ENCODE data around the gene PLEKHM2. TPM values are rescaled to one million over a fixed set of nuclear protein-coding genes. Genes with fewer than 3 reads are reported as not detected.

The PLEKHM2 gene
- total RNA-seq, 2 experiments from 2014 or later, result 48.2 to 50.1 TPM

DNA sequence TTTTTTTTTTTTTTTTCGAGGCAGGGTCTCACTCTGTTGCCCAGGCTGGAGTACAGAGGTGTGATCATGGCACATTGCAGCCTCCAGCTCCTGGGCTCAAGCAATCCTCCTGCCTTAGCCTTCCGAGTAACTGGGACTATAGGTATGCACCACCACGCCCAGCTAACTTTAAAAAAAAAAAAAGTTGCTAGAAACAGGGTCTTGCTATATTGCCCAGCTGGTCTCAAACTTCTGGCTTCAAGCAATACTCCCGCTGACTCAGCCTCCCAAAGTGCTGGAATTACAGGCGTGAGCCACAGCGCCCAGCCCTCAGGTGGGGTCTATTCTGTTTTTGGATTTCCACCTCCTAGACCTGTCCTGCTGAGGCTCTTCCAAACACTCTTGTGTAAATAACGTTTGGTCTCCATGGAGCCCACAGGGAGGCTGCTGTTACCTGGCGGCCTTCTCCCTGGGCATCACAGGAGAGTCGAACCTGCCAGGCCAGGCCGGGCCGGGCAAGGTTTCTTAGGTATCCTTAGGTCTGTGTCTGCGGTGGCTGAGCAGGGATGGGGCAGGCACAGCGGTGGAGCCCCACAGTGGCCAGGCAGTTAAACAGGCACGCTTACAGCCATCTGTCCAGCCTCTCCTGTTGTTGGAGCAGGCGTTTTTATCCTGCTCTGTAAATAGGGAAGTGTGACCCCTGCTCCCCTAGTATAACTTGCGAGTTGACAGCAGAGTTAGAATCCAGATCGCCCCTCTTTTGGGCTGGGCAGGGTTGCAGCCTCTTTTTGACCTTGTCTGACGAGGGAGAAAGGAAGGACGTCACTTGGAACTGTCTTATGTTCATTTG is 18.8 kb downstream of the PLEKHM2 start:
- Mint-ChIP-seq H3K4me1 (peaks cover 9% of the 10 kb centered on the region), H3K4me3 (no peak overlapping the region), H3K36me3 (ENCODE audit: low read depth) (peaks cover 15% of the 10 kb centered on the region), H3K27me3 (no peaks in the 10 kb centered on the region), H3K27ac (no peak overlapping the region), H3K9me3 (ENCODE audit: low read depth) (no peaks in the 10 kb centered on the region)
- no peak for ATAC-seq
- POLR2A ChIA-PET, result no interaction called here
- DNase-seq, result no peak
- CTCF ChIA-PET, result no interaction called here
- intact Hi-C loops (cut with DNase I, micrococcal nuclease), result no loop called here

DNA sequence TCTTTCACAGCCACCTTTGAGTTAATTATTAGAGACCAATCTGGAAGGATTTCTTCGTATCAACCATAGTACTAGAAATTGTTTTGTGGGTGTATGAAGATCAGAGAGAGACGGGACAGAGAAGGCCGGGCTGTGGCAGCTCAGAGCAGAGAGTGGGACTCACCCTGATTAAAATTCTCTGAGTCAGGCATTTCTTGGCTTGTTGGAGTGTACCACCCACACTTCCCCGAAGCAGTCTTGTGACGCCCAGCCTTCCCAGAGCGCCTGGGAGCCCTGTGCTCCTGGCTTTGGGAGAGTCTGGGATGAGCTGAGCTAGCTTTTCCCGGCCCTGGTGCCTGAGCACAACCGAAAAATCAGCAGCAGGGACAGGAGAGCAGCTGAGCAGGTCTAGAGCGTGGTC is 19.4 kb downstream of the PLEKHM2 start:
- Mint-ChIP-seq H3K9me3 (ENCODE audit: low read depth) (no peaks in the 10 kb centered on the region), H3K27me3 (no peaks in the 10 kb centered on the region), H3K4me3 (no peak overlapping the region), H3K27ac (no peak overlapping the region), H3K4me1 (peaks cover 7% of the 10 kb centered on the region), H3K36me3 (ENCODE audit: low read depth) (peaks cover 15% of the 10 kb centered on the region)
- ChIA-PET POLR2A (no interaction called here), CTCF (interaction anchor here (0.6 kb wide), 1 partner anchor 110 kb away, joined by 3 read pairs; no protein-coding TSS in a partner anchor)
- DNase-seq (no peak), ATAC-seq (no peak)
- intact Hi-C loops (cut with DNase I, micrococcal nuclease), result no loop called here

DNA sequence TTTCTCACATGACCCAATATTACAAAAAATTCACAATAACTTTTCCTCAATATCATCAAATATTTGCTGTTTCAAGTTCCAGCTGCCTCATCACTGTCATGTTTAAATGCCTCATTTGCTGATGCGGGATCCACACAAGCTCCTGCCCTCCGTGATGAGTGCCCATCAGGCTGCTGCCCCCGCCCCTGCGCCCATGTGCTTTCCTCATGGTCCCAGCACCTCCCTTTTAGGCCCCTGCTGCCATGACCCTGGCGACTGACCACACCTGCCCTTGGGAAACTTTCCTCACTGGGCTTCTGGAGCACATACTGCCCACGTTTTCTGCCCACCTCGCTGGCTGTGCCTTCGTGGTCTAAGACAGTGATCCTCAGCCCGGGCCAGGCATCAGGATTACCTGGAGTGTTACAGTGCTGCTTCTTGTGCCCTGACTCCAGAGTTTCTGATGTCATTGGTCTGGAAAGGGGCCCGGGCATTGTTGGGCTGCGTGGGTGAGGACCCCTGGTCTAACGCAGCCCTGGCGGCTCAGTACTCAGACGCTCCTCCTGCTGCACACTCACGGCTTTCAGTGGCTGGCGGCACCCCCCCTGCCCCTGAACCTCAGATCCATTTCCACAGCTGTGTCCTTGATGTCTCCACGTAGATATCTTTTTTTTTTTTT is 20.5 kb downstream of the PLEKHM2 start:
- Mint-ChIP-seq H3K4me3 (no peak overlapping the region), H3K27ac (no peak overlapping the region), H3K9me3 (ENCODE audit: low read depth) (no peaks in the 10 kb centered on the region), H3K27me3 (no peaks in the 10 kb centered on the region), H3K36me3 (ENCODE audit: low read depth) (peaks cover 12% of the 10 kb centered on the region), H3K4me1 (peaks cover 7% of the 10 kb centered on the region)
- ATAC-seq, result no peak
- CTCF ChIA-PET, result interaction anchor here (1.1 kb wide), 1 partner anchor 20 kb away, joined by 3 read pairs; no protein-coding TSS in a partner anchor
- POLR2A ChIA-PET, result interaction anchor here (0.6 kb wide), 1 partner anchor 14 kb away, joined by 4 read pairs; no protein-coding TSS in a partner anchor
- intact Hi-C loops (cut with DNase I, micrococcal nuclease), result no loop called here
- no peak for DNase-seq

DNA sequence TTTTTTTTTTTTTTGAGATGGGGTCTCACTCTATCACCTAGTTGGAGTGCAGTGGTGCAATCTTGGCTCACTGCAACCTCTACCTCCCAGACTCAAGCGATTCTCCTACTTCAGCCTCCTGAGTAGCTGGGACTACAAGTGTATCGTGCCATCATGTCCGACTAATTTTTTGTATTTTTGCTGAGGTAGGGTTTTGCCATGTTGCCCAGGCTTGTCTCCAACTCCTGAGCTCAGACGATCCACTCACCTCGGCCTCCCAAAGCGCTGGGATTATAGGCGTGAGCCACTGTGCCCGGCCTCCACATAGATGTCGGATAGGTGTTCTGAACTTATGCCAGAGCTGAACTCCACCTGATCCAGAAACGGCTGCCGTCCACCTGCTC is 21.1 kb downstream of the PLEKHM2 start:
- ChIA-PET POLR2A (interaction anchor here (0.6 kb wide), 1 partner anchor 14 kb away, joined by 4 read pairs; no protein-coding TSS in a partner anchor), CTCF (interaction anchor here (1.1 kb wide), 1 partner anchor 20 kb away, joined by 3 read pairs; no protein-coding TSS in a partner anchor)
- Mint-ChIP-seq H3K36me3 (ENCODE audit: low read depth) (peaks cover 12% of the 10 kb centered on the region), H3K27ac (no peak overlapping the region), H3K4me3 (no peak overlapping the region), H3K9me3 (ENCODE audit: low read depth) (no peaks in the 10 kb centered on the region), H3K4me1 (peaks cover 7% of the 10 kb centered on the region), H3K27me3 (no peaks in the 10 kb centered on the region)
- no peak for ATAC-seq
- DNase-seq, result no peak
- intact Hi-C loops (cut with DNase I, micrococcal nuclease), result no loop called here

DNA sequence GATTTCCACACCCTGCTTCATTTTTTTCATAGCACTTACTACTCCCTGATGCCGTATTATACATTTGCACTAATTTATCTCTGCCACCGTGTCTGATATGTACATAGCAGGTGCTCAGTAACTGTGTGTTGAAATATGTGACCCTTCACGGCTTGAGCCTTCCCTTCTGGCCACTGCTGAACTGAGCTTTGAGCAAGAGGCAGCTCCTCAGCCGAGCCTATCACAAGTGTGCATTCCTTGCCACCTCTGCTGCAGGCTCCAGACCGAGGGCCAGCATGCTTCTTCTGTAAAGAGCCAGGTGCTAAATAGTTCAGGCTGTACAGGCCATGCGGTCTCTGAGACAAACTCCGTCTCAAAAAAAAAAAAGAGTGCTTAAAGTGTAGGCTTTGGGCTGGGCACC is 22.6 kb downstream of the PLEKHM2 start:
- H3K4me3 Mint-ChIP-seq, result no peak overlapping the region
- H3K9me3 Mint-ChIP-seq (ENCODE audit: low read depth), result no peaks in the 10 kb centered on the region
- intact Hi-C loops (cut with DNase I, micrococcal nuclease), result no loop called here
- peaks cover 10% of the 10 kb centered on the region for H3K36me3 Mint-ChIP-seq (ENCODE audit: low read depth)
- no peaks in the 10 kb centered on the region for H3K27me3 Mint-ChIP-seq
- no peak for ATAC-seq
- peaks cover 9% of the 10 kb centered on the region for H3K4me1 Mint-ChIP-seq
- H3K27ac Mint-ChIP-seq, result no peak overlapping the region
- ChIA-PET CTCF (no interaction called here), POLR2A (no interaction called here)
- DNase-seq, result no peak

DNA sequence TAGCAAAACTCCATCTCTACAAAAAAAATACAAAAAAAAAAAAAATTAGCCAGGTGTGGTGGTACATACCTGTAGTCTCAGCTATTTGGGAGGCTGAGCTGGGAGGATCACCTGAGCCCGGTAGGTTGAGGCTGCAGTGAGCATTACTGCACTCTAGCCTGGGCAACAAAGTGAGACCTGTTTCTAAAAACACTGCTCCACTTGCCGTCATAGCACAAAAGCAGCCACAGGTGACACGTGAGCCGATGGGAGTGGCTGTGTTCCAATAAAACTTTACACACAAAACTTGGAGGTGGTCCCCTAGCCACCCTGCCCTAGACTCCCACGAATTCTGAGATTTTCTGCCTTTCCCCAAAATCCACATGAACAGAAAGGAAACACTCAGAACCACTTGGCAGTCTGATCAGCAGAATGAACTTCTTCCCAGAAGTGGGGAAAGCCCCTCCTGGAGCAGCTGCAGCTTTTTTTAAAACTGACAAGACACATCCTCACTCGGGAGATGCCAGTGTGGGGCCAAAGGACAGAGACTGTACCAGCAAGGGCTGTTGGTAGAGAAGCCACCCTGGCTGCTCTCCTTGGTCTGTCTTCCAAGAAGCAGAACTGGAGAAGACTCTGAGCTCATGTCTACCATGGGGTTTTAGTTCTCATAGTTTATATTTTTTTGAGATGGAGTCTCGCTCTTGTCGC is 23.3 kb downstream of the PLEKHM2 start:
- ChIA-PET POLR2A (no interaction called here), CTCF (interaction anchor here (1.1 kb wide), 1 partner anchor 42 kb away, joined by 4 read pairs; no protein-coding TSS in a partner anchor)
- H3K27me3 Mint-ChIP-seq, result no peaks in the 10 kb centered on the region
- intact Hi-C loops (cut with DNase I, micrococcal nuclease), result no loop called here
- peaks cover 9% of the 10 kb centered on the region for H3K36me3 Mint-ChIP-seq (ENCODE audit: low read depth)
- DNase-seq (no peak), ATAC-seq (no peak)
- no peak overlapping the region for H3K4me3 Mint-ChIP-seq
- peaks cover 9% of the 10 kb centered on the region for H3K4me1 Mint-ChIP-seq
- no peak overlapping the region for H3K27ac Mint-ChIP-seq
- H3K9me3 Mint-ChIP-seq (ENCODE audit: low read depth), result no peaks in the 10 kb centered on the region

DNA sequence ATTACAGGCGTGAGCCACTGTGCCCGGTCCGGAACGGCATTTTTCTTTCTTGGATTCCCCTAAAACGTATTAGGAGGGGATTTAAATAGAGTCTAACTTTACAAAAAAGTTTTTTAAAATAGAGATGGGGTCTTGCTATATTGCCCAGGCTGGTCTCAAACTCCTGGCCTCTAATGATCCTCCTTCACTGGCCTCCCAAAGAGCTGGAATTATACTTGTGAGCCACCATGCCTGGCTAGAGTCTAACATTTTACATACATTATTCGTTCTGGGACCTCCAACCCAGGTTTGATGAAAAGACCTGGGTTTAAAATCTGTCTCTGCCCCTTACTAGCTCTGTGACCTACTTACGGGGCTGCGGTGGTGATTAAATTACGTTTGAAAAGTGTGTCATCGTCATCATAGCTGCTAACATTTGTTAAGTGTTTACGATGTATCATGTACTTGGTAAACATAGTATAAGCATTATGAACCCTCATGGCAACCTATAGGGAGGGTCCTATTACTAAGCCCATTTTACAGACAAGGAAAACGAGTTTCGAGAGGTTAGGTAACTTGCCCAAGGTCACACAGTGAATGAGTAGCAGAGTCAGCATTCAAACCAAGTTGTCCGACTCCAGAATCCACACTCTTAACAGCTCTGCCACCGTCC is 24.5 kb downstream of the PLEKHM2 start:
- H3K36me3 Mint-ChIP-seq (ENCODE audit: low read depth), result peaks cover 9% of the 10 kb centered on the region
- H3K4me3 Mint-ChIP-seq, result no peak overlapping the region
- intact Hi-C loops (cut with DNase I, micrococcal nuclease), result no loop called here
- H3K27ac Mint-ChIP-seq, result no peak overlapping the region
- CTCF ChIA-PET, result interaction anchor here (0.6 to 1.0 kb wide), 2 partner anchors 9 to 112 kb away, joined by 3 read pairs; no protein-coding TSS in a partner anchor
- no peaks in the 10 kb centered on the region for H3K27me3 Mint-ChIP-seq
- peaks cover 5% of the 10 kb centered on the region for H3K4me1 Mint-ChIP-seq
- POLR2A ChIA-PET, result no interaction called here
- ATAC-seq (no peak), DNase-seq (no peak)
- H3K9me3 Mint-ChIP-seq (ENCODE audit: low read depth), result no peaks in the 10 kb centered on the region

DNA sequence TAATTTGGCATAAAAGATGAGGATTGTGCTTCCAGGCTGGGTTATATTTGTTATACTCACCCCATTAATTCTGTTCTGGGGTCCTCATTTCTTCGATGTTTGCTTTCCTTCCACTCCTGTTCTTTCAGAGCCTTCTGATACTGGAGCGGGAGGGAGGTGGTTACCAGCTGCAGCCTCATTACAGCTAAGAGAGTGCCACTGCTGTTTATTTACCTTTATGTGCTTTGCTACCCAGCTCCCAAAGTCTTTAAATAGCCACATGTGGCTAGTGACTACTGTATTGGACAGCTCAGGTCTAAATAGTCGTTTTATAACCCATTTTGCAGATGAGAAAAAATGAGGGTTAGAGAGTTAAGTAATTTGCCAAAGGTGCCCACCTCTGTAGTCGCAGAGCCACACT is 25.1 kb downstream of the PLEKHM2 start:
- CTCF ChIA-PET, result interaction anchor here (0.5 to 1.0 kb wide), 3 partner anchors 9 to 328 kb away, joined by 3 read pairs; no protein-coding TSS in a partner anchor

DNA sequence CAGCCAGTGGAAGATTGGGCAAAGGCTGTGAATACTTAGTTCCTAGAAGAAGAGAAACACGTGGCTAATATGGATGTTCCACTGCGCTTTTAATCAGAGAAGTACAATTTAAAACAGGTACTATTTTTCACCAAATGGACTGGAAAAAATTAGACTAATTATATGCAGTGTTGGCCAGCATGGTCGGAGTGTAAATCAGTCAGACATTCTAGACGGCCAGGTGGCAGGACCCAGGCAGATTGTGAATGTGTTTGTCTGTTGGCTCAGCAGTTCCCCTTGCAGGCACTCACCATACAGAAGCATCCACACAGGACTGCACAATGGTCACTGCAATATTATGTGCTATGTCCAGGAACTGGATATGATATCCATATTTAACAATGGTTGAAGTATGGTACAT is 28.0 kb downstream of the PLEKHM2 start:
- Mint-ChIP-seq H3K27me3 (no peaks in the 10 kb centered on the region), H3K4me3 (no peak overlapping the region), H3K36me3 (ENCODE audit: low read depth) (no peaks in the 10 kb centered on the region), H3K27ac (no peak overlapping the region), H3K4me1 (peaks cover 2% of the 10 kb centered on the region), H3K9me3 (ENCODE audit: low read depth) (no peaks in the 10 kb centered on the region)
- DNase-seq, result no peak
- intact Hi-C loops (cut with DNase I, micrococcal nuclease), result no loop called here
- POLR2A ChIA-PET, result no interaction called here
- CTCF ChIA-PET, result no interaction called here
- no peak for ATAC-seq

More for the DNA sequence above, 25.1 kb downstream of the PLEKHM2 start:
- no peak for ATAC-seq
- Mint-ChIP-seq H3K4me1 (peaks cover 3% of the 10 kb centered on the region), H3K27me3 (no peaks in the 10 kb centered on the region), H3K27ac (no peak overlapping the region), H3K36me3 (ENCODE audit: low read depth) (peaks cover 9% of the 10 kb centered on the region), H3K9me3 (ENCODE audit: low read depth) (no peaks in the 10 kb centered on the region), H3K4me3 (no peak overlapping the region)
- DNase-seq, result no peak
- POLR2A ChIA-PET, result interaction anchor here (0.6 kb wide), 1 partner anchor 822 kb away, joined by 4 read pairs; no protein-coding TSS in a partner anchor
- intact Hi-C loops (cut with DNase I, micrococcal nuclease), result no loop called here

DNA sequence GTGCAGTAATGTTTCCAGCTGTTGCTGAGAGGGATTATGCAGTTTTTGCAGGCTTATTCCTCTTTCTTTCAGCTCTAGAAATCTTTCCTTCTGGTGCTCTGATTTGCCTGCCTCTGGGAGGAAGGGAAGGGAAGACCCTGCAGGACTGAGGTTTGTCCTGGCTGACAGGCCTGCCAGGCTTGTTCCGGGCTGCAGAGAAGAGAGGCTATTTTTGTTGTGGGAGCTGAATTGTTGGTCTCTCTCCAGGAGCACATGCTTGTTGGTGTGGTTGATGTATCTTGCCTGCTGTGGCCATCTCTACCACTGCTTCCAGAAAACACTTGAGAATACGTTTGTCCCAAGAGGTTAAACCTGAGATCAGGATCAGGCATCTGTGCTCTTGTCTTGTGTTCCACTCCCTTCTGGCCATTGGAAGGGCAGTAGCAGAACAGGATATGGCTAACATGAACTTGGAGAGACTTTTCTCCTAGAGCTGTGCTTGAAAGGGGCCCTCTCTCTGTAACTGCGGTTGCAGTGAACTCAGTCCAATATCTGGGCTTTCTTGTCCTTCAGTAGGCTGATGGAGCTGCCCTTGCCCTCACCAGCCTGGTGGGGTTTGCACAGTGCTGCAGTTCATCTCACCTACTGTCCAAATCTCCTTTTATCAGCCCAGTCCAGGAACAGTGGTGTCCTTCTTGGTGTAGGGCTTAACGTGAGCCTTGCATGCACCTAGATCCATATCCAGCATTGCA is 30.5 kb downstream of the PLEKHM2 start:
- CTCF ChIA-PET, result no interaction called here
- Mint-ChIP-seq H3K9me3 (ENCODE audit: low read depth) (no peaks in the 10 kb centered on the region), H3K36me3 (ENCODE audit: low read depth) (peaks cover 5% of the 10 kb centered on the region), H3K27me3 (no peaks in the 10 kb centered on the region), H3K4me3 (no peak overlapping the region), H3K4me1 (peaks cover 2% of the 10 kb centered on the region), H3K27ac (no peak overlapping the region)
- no peak for DNase-seq
- no peak for ATAC-seq
- POLR2A ChIA-PET, result no interaction called here
- intact Hi-C loops (cut with DNase I, micrococcal nuclease), result no loop called here

Measured in activated CD4-positive, alpha-beta T cell treated with anti-CD3 and anti-CD28 coated beads for 36 hours (primary cell).